Panc1 (cell line): ENCODE data around the gene TSSK6. TPM values are rescaled to one million over a fixed set of nuclear protein-coding genes. Genes with fewer than 3 reads are reported as not detected.
A peak's percentile ranks its signal among the peaks of the same experiment; 100 is the strongest.

Source experiments
- ATAC-seq: fragments of 200-7000 bp; cut with Tn5 transposase; 2 replicates; pipeline ENCODE4 v1.9.1; 2020; ENCODE audit warnings: mild to moderate bottlenecking, moderate library complexity
- Bru-seq: library from RNA; stranded (reverse); fragments of 400-500 nt; gene quantifications from one replicate; lab custom pipeline; 2021; lab: Mats Ljungman, UMichigan
- BruChase-seq, 2 experiments: library from RNA; stranded (reverse); fragments of 400-500 nt; gene quantifications; one replicate each; lab custom pipeline; 2021; lab: Mats Ljungman, UMichigan
- BruUV-seq: library from RNA; stranded (reverse); fragments of 400-500 nt; replicated peaks from 2 replicates; lab custom pipeline; 2021; lab: Mats Ljungman, UMichigan
- CTCF ChIA-PET: fragments of 300-600 bp; sonication (Branson Sonifier 250); formaldehyde crosslinking; loops from one replicate; lab custom pipeline; 2022; ENCODE audit warnings: antibody characterized with exemption; lab: Charles Lee
- POLR2A ChIA-PET: fragments of 300-600 bp; sonication (Branson Sonifier 250); formaldehyde crosslinking; loops from one replicate; lab custom pipeline; 2022; ENCODE audit warnings: antibody characterized with exemption; lab: Charles Lee
- DNase-seq: peaks from one replicate; pipeline ENCODE4 v3.0.0-alpha.2; 2010; ENCODE audit warnings: low read depth, low spot score
- H3K27ac ChIP-seq: 2 replicates; pipeline ENCODE4 v1.5.1; 2011; ENCODE audit warnings: mild to moderate bottlenecking, low read length, inconsistent platforms
- H3K27me3 ChIP-seq: fragments of 200-500 bp; sonication (Bioruptor generic); 2 replicates; pipeline ENCODE4 v1.6.0; 2014; ENCODE audit warnings: low read length, inconsistent platforms; ENCODE audit not compliant: control insufficient read depth, insufficient read depth
- H3K36me3 ChIP-seq: fragments of 200-500 bp; sonication (Bioruptor generic); 2 replicates; pipeline ENCODE4 v1.5.1; 2014; ENCODE audit warnings: inconsistent platforms, mild to moderate bottlenecking, low read length, moderate library complexity; ENCODE audit not compliant: control insufficient read depth, insufficient read depth
- H3K4me1 ChIP-seq: 2 replicates; pipeline ENCODE4 v1.5.1; 2011; ENCODE audit warnings: inconsistent platforms, mild to moderate bottlenecking, low read length, moderate library complexity; ENCODE audit not compliant: control insufficient read depth, insufficient read depth
- H3K4me3 ChIP-seq, 2 experiments: 2 replicates each; pipeline ENCODE4 v1.5.1; 2011 to 2012; ENCODE audit warnings: low read depth in 2 of 2, low read length in 2 of 2, mild to moderate bottlenecking in 2 of 2, inconsistent platforms in 1 of 2, moderate library complexity in 1 of 2
- H3K9me3 ChIP-seq: fragments of 200-500 bp; sonication (Bioruptor generic); 2 replicates; pipeline ENCODE4 v1.5.1; 2014; ENCODE audit warnings: low read depth, mild to moderate bottlenecking, inconsistent platforms, low read length, moderate library complexity; ENCODE audit not compliant: control insufficient read depth, insufficient read depth
- POLR2AphosphoS5 ChIP-seq: IDR thresholded peaks from 2 replicates; pipeline ENCODE4 v1.6.1; 2012; ENCODE audit warnings: mild to moderate bottlenecking, low read depth, low read length, moderate library complexity
- REST ChIP-seq, 2 experiments: IDR thresholded peaks; 2 replicates each; pipeline ENCODE4 v1.6.1; 2011 to 2012; ENCODE audit warnings: low read depth in 2 of 2, control low read depth in 1 of 2, low read length in 1 of 2, mild to moderate bottlenecking in 1 of 2, moderate library complexity in 1 of 2; ENCODE audit not compliant: insufficient read depth in 1 of 2
- SIN3A ChIP-seq: IDR thresholded peaks from 2 replicates; pipeline ENCODE4 v1.6.1; 2012; ENCODE audit warnings: low read depth, mild to moderate bottlenecking, low read length, moderate library complexity, borderline replicate concordance; ENCODE audit not compliant: insufficient read depth
- TCF7L2 ChIP-seq: IDR thresholded peaks from 2 replicates; pipeline ENCODE4 v1.6.1; 2011; ENCODE audit warnings: mild to moderate bottlenecking, low read depth, low read length, inconsistent platforms
- in situ Hi-C: cut with HindIII; loops from 2 replicates; pipeline ENCODE4 v1.10.0; 2016; ENCODE audit warnings: low sequenced_read_pairs, low pct_unique_long_range_greater_than_20kb
- intact Hi-C: fragments of 100-400 bp; cut with micrococcal nuclease; formaldehyde crosslinking; loops from one replicate; pipeline ENCODE4 v1.10.0; 2022; ENCODE audit not compliant: unreplicated experiment
- long read RNA-seq: library from polyadenylated mRNA; unstranded; transcript quantifications from one replicate; pipeline ENCODE4 v2.0.0, GENCODE V29; 2021; ENCODE audit not compliant: unreplicated experiment
- polyA plus RNA-seq: library from polyadenylated mRNA; unstranded; fragments of >200 nt; gene quantifications from one replicate; pipeline ENCODE4 v1.2.1, GENCODE V29; 2012; ENCODE audit warnings: missing spikeins; ENCODE audit not compliant: insufficient read length
- total RNA-seq: library from RNA; stranded (reverse); gene quantifications from one replicate; pipeline ENCODE4 v1.2.1, GENCODE V29; 2021; ENCODE audit not compliant: unreplicated experiment
- TF ChIP-seq, protein P1 (sequence below): fragments of 450-650 bp; IDR thresholded peaks from 2 replicates; pipeline ENCODE4 v1.5.1; 2017; ENCODE audit warnings: mild to moderate bottlenecking

The TSSK6 gene
- total RNA-seq = 1.8 TPM
- polyA plus RNA-seq = 4.2 TPM
- percentile 40 among the genes with signal in this experiment for Bru-seq, nascent RNA
- BruChase-seq, experiment 1, labeled RNA remaining after a 2-hour chase = percentile 41 among the genes with signal in this experiment
- percentile 35 among the genes with signal in this experiment for BruChase-seq, experiment 2, labeled RNA remaining after a 6-hour chase
- long read RNA-seq, partial matches to known transcripts = 1 of 4 reads
- long read RNA-seq, other reads (novel, unspliced or antisense) = 1 of 4 reads

DNA sequence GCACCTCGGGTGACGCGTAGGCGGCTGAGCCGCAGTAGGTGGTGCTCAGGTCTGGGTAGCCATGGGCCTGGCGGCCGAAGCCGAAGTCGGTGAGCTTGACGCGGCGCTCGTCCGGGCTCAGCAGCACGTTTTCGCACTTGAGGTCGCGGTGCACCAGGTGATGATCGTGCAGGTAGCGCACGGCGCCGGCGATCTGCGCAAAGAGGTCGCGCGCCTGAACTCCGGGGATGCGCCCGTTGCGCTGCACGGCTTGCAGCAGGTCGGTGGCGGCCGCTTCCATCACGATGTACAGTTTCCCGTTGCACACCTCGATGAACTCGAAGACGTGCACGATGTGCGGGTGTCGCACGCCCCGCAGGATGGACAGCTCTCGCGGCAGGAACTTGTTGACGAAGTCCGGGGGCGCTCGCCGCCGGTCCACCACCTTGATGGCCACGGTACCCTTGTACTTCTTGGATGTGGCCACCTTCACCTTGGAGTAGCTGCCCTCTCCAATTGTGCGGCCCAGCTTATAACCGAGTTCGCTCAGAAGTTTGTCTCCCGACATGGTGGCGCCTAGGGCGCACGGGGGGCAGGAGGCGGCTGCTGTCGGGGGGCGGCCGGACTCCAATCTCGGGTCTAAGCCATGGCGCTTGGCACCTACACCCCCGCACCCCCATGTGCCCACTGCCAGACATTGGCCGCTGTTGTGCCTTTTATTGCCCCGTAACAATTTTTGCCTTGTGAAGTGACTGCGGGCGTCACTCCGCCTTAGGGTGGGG is at the start of gene TSSK6:
Gene TSSK6 (minus strand): TSS at position 668 of the 761 bp plus-strand sequence. CDS start 121 bp downstream, at position 547.
- ATAC-seq (no peak), DNase-seq (no peak)
- Histone ChIP-seq H3K4me3 (peak within 1 kb of the TSS; percentile 73 to 80), H3K36me3 (0 out of 2 replicates have a peak, but pooled peaks cover 2% of the 10 kb centered on the region), H3K9me3 (no peaks in the 10 kb centered on the region), H3K27ac (peak within 1 kb of the TSS; percentile 84), H3K4me1 (no peaks in the 10 kb centered on the region), H3K27me3 (no peaks in the 10 kb centered on the region)
- TF ChIP-seq SIN3A (no peak), POLR2AphosphoS5 (no peak), TCF7L2 (no peak), REST (IDR thresholded peaks at IDR 0.05; ENCODE audit: insufficient read depth in 1 of 2, low read depth in 2 of 2, low read length in 1 of 2) (no peak)
- TF ChIP-seq, protein P1, sequence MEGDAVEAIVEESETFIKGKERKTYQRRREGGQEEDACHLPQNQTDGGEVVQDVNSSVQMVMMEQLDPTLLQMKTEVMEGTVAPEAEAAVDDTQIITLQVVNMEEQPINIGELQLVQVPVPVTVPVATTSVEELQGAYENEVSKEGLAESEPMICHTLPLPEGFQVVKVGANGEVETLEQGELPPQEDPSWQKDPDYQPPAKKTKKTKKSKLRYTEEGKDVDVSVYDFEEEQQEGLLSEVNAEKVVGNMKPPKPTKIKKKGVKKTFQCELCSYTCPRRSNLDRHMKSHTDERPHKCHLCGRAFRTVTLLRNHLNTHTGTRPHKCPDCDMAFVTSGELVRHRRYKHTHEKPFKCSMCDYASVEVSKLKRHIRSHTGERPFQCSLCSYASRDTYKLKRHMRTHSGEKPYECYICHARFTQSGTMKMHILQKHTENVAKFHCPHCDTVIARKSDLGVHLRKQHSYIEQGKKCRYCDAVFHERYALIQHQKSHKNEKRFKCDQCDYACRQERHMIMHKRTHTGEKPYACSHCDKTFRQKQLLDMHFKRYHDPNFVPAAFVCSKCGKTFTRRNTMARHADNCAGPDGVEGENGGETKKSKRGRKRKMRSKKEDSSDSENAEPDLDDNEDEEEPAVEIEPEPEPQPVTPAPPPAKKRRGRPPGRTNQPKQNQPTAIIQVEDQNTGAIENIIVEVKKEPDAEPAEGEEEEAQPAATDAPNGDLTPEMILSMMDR = no peak
- intact Hi-C loops = no loop called here
- ChIA-PET POLR2A (no interaction called here), CTCF (no interaction called here)
- in situ Hi-C loops = no loop called here
- BruUV-seq = no TSS peak

- intact Hi-C loops = no loop called here
- BruUV-seq = no TSS peak
- no peaks in the 10 kb centered on the region for H3K27me3 ChIP-seq
- H3K4me3 ChIP-seq = no peak overlapping the region
- no peaks in the 10 kb centered on the region for H3K4me1 ChIP-seq
- ATAC-seq (0 out of 2 replicates have a peak, but pooled peaks have one; percentile 10), DNase-seq (no peak)
- no peaks in the 10 kb centered on the region for H3K36me3 ChIP-seq
- in situ Hi-C loops = no loop called here
- ChIA-PET CTCF (no interaction called here), POLR2A (no interaction called here)
- TF ChIP-seq TCF7L2 = no peak
- TF ChIP-seq POLR2AphosphoS5 = no peak
- TF ChIP-seq SIN3A = no peak
- TF ChIP-seq REST (IDR thresholded peaks at IDR 0.05; ENCODE audit: insufficient read depth in 1 of 2, low read depth in 2 of 2, low read length in 1 of 2) = no peak
- TF ChIP-seq, protein P1 = no peak
- H3K27ac ChIP-seq = no peak overlapping the region
- H3K9me3 ChIP-seq = no peaks in the 10 kb centered on the region
These were observed 48.0 kb upstream of the TSSK6 start for GRCh38 chr19:19563348-19563848.
